NCI-H2196 treated with DMSO at 0.1 percent for 48 hours (cell line): ENCODE results near the gene SDK1.
"Not testable (repeated sequence)": the region's sequence is repeated elsewhere in the genome, so short reads cannot be mapped to it uniquely, and the experiment has no call there.

ENCODE experiments used
- DNase-seq: peaks from one replicate; lab custom pipeline; 2025; ENCODE audit not compliant: unreplicated experiment; lab: John Stamatoyannopoulos, UW

Gene SDK1

DNA sequence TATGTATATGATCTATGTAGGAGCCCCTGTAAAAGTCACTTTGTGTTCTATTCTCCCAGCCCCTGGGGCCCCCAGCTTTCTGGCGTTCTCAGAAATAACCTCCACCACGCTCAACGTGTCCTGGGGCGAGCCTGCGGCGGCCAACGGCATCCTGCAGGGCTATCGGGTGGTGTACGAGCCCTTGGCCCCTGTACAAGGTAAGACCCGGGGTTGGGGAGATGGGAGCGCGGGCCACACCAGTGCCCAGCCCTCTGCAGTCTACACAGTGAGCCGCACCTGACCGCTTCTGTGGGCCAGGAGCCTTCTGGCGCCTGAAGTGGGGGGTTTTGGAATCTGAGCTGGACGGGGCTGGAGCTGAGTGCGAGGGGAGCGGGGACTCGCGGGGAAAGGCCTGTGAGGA lies 908.9 kb downstream of the SDK1 start:
- no peak for DNase-seq

- DNase-seq: no peak
These were observed 909.8 kb downstream of the SDK1 start for GRCh38 chr7:4210821-4211220.

DNA sequence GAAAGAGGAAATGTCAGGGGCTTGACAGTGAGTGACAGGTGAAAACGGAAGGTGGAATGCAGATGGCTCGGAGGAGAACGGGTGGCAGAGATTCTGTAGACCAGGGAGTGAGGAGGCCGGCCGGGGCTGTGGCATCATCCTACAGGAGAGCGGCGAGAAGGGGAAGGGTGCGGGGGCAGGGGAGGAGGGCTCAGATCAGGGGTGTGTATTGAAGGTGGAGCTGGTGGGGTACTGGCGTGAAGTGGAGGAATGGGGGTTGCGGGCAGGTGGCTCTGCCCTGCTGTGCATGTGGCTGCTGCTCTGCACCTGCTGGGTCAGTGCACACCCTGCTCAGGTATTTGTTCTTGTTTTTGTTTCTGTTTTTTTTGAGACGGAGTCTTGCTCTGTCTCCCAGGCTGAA lies 910.2 kb downstream of the SDK1 start:
- no peak for DNase-seq

GRCh38 chr7:4212376-4212775 lies 911.3 kb downstream of the SDK1 start:
- no peak for DNase-seq

- DNase-seq: no peak
These were observed 913.5 kb downstream of the SDK1 start for GRCh38 chr7:4214291-4215155.

GRCh38 chr7:4215176-4215720 lies 914.2 kb downstream of the SDK1 start:
- no peak for DNase-seq

GRCh38 chr7:4216016-4216415 lies 915.0 kb downstream of the SDK1 start:
- no peak for DNase-seq

DNA sequence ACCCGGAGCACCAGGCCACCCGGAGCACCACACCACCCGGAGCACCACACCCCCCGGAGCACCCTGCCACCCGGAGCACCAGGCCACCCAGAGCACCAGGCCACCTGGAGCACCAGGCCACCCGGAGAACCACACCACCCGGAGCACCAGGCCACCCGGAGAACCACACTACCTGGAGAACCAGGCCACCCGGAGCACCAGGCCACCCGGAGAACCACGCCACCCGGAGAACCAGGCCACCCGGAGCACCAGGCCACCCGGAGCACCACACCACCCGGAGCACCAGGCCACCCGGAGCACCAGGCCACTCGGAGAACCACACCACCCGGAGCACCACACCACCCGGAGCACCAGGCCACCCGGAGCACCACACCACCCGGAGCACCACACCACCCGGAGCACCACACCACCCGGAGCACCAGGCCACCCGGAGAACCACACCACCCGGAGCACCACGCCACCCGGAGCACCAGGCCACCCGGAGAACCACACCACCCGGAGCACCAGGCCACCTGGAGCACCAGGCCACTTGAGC lies 916.1 kb downstream of the SDK1 start:
- DNase-seq: not testable (repeated sequence)

DNA sequence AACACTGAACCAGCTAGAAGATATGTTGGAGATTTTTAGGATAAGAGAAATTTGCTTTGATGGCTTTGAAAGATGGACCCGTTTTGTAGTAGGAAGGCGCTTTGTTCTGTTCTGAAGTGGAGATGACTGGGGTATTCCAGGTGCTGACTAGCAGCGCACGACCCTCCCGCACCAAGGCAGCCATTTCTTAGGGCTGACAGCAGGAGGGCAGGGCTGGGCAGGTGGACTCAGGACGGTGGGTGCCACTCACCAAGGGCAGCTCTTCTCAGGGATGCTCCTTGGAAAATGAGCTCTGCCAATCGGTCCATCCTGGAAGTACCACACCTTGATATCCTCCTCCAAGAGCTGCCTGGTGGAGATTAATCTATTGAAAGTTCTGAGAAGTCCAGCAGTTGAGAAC lies 917.4 kb downstream of the SDK1 start:
- no peak for DNase-seq

DNA sequence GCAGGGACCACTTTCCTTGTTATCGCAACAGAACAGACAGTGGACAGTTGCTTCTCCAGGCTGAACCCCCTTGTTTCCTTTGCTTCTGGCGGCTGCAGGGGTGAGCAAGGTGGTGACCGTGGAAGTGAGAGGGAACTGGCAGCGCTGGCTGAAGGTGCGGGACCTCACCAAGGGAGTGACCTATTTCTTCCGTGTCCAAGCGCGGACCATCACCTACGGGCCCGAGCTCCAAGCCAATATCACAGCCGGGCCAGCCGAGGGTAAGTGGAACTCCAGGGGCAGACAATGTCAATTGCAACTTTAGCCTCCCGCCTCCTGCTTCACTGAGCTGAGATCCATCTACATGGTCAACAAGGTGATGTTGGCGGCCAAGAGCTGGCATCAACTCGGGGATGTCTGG lies 919.0 kb downstream of the SDK1 start:
- DNase-seq: no peak

DNA sequence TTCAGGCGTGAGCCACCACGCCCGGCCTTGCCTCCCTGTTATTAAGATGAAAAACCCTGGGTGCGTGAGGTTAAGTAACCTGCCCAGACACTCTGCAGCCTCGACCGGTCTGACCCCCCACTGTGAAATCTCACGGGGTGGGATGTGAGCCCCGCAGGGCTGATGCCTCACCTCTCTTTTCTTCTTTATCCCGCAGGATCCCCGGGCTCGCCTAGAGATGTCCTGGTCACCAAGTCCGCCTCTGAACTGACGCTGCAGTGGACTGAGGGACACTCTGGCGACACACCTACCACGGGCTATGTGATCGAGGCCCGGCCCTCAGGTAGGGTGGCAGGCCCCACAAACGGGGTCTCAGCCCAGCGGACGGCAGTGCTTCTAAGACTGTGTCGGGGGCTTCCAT lies 920.0 kb downstream of the SDK1 start:
- no peak for DNase-seq

DNA sequence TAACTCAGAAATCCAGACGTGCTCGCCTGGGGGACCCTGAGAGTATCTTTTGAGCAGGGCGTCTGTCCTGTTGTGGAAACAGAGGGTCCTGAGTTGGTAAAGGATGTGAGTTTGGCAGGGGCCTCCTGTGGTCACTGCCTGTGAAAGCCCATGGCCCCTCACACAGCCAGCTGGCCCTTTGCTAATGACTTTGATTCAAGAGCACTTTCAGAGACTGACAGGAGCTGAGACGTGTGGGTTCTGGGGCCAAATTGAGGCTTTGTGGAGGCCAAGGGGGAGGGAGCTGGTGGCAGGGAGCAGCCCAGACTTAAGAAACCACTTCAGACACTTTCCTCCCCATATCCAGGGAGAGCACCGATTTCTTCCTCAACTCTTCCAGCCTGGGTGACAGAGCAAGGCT lies 921.6 kb downstream of the SDK1 start:
- no peak for DNase-seq

DNA sequence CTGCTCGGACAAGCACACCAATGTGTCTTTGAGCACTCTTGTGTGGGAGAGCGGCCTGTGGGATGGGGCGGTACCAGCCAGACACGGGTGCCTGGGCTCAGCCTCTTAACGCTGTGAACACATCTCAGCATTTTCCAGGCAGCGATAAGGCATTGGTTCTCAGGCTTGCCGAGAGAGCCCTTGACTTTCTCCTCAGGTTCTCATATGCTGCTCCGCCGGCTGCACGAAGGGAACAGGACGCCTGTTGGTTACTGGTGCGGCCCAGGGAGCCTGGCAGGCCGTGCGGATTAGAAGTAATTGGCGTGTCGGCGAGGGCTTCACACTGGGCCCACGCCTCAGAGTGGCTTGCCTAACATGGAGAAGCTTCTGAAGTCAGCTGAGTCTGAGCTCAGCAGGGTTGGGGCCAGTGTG lies 924.3 kb downstream of the SDK1 start:
- DNase-seq: no peak

GRCh38 chr7:4225881-4226523 lies 925.0 kb downstream of the SDK1 start:
- no peak for DNase-seq

DNA sequence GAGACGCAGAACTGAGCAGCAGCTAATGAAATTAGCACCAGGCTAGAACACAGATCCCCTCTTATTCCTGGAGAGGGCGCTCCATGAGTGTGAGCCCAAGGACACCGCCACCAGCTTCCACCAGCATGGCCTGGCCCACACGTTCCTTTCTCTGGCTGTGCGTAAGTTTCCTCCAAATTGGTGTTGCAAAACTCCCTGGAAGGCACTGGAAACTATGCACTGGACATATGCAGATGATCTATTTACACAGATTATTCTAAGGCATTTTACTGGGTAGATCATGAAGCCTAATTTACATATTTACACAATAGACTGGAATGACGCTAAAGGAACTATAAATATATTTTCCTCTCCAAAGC lies 925.5 kb downstream of the SDK1 start:
- DNase-seq: no peak

DNA sequence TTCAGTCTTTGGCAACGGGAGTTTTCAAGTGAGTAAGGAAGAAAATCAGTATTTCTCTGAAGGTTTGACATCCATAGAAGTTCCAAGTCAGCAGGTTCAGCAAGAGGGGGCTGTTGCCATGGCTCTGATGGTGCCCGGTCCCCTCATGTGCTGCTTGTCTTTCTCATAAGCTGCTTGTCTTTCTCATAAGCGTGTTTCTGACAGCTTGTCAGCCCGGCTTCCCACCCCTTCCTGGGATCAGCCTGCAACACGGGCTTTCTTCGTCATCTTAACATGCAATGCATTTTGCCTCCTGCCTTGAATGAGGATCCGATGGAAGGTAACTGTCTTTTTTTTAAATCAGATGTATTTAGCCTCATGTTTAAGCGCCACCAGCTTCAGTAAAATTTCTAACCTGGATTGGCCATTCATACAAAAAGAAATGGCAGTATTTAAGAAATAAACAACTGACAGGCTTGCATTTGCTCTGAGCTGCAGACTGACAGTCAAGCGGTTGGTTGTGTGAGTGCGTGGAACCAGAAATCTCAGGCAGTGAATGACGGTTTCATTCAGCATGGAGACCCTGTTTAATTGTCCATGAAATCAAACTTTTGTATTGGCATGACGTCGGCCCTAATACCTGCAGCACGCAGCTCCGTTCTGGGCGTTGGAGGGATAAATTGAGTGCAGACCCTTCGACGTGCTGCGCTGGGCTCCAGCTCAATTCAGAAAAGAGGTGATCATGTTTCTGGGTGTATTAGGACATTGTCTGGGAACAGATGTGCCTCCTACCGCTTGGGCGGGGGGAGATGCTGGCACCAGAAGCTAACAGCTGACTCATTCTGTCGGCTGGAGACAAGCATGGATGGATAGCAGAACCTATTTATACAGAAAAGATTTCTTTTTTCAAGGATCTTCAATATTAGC lies 926.3 kb downstream of the SDK1 start:
- no peak for DNase-seq

DNA sequence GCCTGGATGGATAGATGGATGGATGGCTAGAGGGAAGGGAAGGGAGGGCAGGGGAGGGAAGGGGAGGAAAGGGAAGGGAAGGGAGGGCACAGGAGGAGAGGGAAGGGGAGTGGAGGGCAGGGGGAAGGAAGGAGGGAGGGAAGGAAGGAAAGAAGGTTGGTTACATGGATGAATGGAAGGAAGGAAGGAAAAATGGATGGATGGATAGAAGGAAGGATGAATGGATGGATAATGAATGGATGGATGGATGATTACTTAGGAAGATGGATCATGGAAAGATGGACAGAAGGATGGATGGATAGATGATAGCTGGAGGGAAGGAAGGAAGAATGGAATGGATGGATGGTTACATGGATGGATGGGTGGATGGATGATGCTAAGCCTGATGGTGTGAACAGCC lies 929.3 kb downstream of the SDK1 start:
- no peak for DNase-seq

DNA sequence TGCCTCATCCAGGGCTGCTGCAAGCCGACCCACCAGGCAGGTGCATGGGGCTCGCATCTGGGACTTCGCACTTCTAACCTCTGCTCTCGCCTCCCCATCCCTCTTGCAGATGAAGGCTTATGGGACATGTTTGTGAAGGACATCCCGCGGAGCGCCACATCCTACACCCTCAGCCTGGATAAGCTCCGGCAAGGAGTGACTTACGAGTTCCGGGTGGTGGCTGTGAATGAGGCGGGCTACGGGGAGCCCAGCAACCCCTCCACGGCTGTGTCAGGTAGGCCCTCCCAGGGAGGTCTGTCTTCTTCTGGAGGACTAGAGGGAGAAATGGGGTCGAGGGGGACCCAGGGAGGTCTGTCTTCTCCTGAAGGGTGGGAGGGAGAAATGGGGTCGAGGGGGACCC lies 932.1 kb downstream of the SDK1 start:
- no peak for DNase-seq

DNA sequence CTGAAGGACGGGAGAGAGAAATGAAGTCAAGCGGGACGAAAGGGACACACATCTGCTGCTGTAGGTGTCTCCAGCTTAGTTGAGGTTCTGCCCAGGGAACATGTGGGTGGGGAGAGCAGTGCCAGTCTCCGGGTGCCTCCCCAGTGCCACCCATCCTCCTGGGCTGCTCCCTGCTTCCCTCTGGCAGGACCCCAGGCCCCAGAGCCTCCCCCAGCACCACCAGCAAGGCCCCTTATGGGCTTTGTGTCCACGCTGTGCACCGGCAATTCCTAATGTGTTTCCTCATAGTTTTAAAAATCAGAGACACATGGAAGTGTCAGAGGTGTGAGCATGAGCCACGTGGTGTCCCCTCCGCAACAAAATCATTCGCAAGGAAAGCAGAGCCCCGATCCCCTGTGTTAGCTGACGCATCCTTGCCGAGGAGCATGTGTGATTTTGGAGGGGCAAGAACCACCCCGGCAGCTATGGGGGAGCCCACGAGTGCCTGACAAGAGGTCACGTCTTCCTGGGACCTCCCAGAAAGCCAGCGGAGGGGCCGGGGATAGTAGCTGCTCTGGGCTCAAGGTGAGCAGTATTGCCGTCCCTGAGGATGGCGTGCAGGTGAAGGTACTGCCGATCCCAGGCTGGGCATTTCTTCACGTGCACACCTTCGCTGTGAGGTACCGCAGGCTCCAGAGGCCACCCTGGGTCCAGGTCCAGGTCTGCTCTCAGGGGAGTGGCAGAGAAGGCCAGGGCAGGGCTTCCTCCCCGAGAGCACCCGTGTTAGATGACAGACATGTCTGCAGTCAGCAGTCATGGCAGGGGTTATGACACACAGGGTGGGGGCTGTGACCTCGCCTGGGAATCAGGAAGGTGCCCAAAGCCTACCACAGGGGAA lies 932.8 kb downstream of the SDK1 start:
- DNase-seq: no peak

- DNase-seq: no peak
These were observed 933.4 kb downstream of the SDK1 start for GRCh38 chr7:4234498-4234855.
